Left ventricle myocardium inferior (tissue), 1 donor: ENCODE data around the gene FGF12. TPM values are rescaled to one million over a fixed set of nuclear protein-coding genes. Genes with fewer than 3 reads are reported as not detected.
A peak's percentile ranks its signal among the peaks of the same experiment; 100 is the strongest.

ENCODE experiments used
- DNase-seq: peaks from one replicate; pipeline ENCODE4 v3.0.0-alpha.2; 2020
- H3K27ac ChIP-seq: fragments of 200-600 bp; replicated peaks from 2 replicates; pipeline ENCODE4 v1.8.0; 2021
- H3K27me3 ChIP-seq: fragments of 200-600 bp; 2 replicates; pipeline ENCODE4 v1.8.0; 2021; ENCODE audit warnings: low read depth
- H3K36me3 ChIP-seq: fragments of 200-600 bp; 2 replicates; pipeline ENCODE4 v1.8.0; 2021
- H3K4me1 ChIP-seq: fragments of 200-600 bp; 2 replicates; pipeline ENCODE4 v1.8.0; 2021
- H3K4me3 ChIP-seq: fragments of 200-600 bp; 2 replicates; pipeline ENCODE4 v1.8.0; 2021; ENCODE audit warnings: mild to moderate bottlenecking, moderate library complexity
- H3K9me3 ChIP-seq: fragments of 200-600 bp; replicated peaks from 2 replicates; pipeline ENCODE4 v1.8.0; 2021
- CTCF ChIP-seq: fragments of 200-600 bp; IDR thresholded peaks from 2 replicates; pipeline ENCODE4 v1.8.0; 2021; ENCODE audit warnings: antibody characterized with exemption, mild to moderate bottlenecking, borderline replicate concordance
- intact Hi-C: fragments of 100-400 bp; cut with micrococcal nuclease; formaldehyde crosslinking; loops from one replicate; pipeline ENCODE4 v1.11.0; 2022
- total RNA-seq: library from RNA; stranded (reverse); fragmentation: NEBNext Ultra II Directional; extraction: Animal tissue kit (Norgen Biotek cat#: 25700); gene quantifications from one replicate; pipeline ENCODE4 v1.2.1, GENCODE V29; 2021
- donor health status: DM: no; HTN: yes; CAD: no; lungs with severe emphysema.

FGF12 gene
- total RNA-seq, 1 donor from 2014 or later = 325 TPM

GRCh38 chr3:192155194-192155593 lies 572.1 kb downstream of the FGF12 start:
- TF ChIP-seq CTCF = no peak
- H3K4me3 ChIP-seq = peak overlapping the region; percentile 41
- no peaks in the 10 kb centered on the region for H3K27me3 ChIP-seq
- no peaks in the 10 kb centered on the region for H3K9me3 ChIP-seq
- intact Hi-C loops = no loop called here
- DNase-seq = no peak
- H3K36me3 ChIP-seq = no peaks in the 10 kb centered on the region
- H3K4me1 ChIP-seq = no peaks in the 10 kb centered on the region
- H3K27ac ChIP-seq = no peak overlapping the region

- TF ChIP-seq CTCF = no peak
- intact Hi-C loops = loop anchor here (5.0 kb wide), 1 partner anchor 309 kb away; no protein-coding TSS in a partner anchor
Measured at GRCh38 chr3:192133271-192133670, 594.1 kb downstream of the FGF12 start.

GRCh38 chr3:192130534-192131132 lies 596.7 kb downstream of the FGF12 start:
- no peak overlapping the region for H3K27ac ChIP-seq
- H3K36me3 ChIP-seq = no peaks in the 10 kb centered on the region
- no peaks in the 10 kb centered on the region for H3K27me3 ChIP-seq
- intact Hi-C loops = loop anchor here (5.0 kb wide), 1 partner anchor 312 kb away; no protein-coding TSS in a partner anchor
- no peak overlapping the region for H3K4me3 ChIP-seq
- DNase-seq = peak; percentile 21
- peak; percentile 87 for TF ChIP-seq CTCF
- no peaks in the 10 kb centered on the region for H3K4me1 ChIP-seq
- H3K9me3 ChIP-seq = no peaks in the 10 kb centered on the region

More at GRCh38 chr3:192133271-192133670, 594.1 kb downstream of the FGF12 start:
- H3K9me3 ChIP-seq = no peaks in the 10 kb centered on the region
- no peak overlapping the region for H3K27ac ChIP-seq
- no peak overlapping the region for H3K4me3 ChIP-seq
- no peaks in the 10 kb centered on the region for H3K36me3 ChIP-seq
- no peaks in the 10 kb centered on the region for H3K27me3 ChIP-seq
- no peaks in the 10 kb centered on the region for H3K4me1 ChIP-seq
- DNase-seq = no peak

GRCh38 chr3:192129586-192129985 lies 597.8 kb downstream of the FGF12 start:
- Histone ChIP-seq H3K27ac (no peak overlapping the region), H3K27me3 (no peaks in the 10 kb centered on the region), H3K4me1 (no peaks in the 10 kb centered on the region), H3K4me3 (no peak overlapping the region), H3K9me3 (no peaks in the 10 kb centered on the region), H3K36me3 (no peaks in the 10 kb centered on the region)
- no peak for TF ChIP-seq CTCF
- intact Hi-C loops = no loop called here
- DNase-seq = no peak

- no peaks in the 10 kb centered on the region for H3K4me1 ChIP-seq
- intact Hi-C loops = no loop called here
Measured at GRCh38 chr3:192128922-192129321, 598.4 kb downstream of the FGF12 start.

More at GRCh38 chr3:192128922-192129321, 598.4 kb downstream of the FGF12 start:
- Histone ChIP-seq H3K9me3 (no peaks in the 10 kb centered on the region), H3K27me3 (no peaks in the 10 kb centered on the region), H3K4me3 (no peak overlapping the region), H3K36me3 (no peaks in the 10 kb centered on the region), H3K27ac (no peak overlapping the region)
- no peak for DNase-seq
- TF ChIP-seq CTCF = no peak
